HEK293T (cell line): Measurements from ENCODE around the gene ACSL3.

Source experiments
- BHLHE40 ChIP-seq: fragments of 450-650 bp; IDR thresholded peaks from 2 replicates; pipeline ENCODE4 v1.6.1; 2016; ENCODE audit warnings: mild to moderate bottlenecking, moderate library complexity, borderline replicate concordance
- FOXA1 ChIP-seq: fragments of 450-650 bp; IDR thresholded peaks from 2 replicates; pipeline ENCODE4 v1.6.1; 2016; ENCODE audit warnings: mild to moderate bottlenecking
- FOXM1 ChIP-seq: fragments of 450-650 bp; IDR thresholded peaks from 2 replicates; pipeline ENCODE4 v1.6.1; 2017; ENCODE audit warnings: mild to moderate bottlenecking, borderline replicate concordance
- L3MBTL2 ChIP-seq: fragments of 450-650 bp; conservative IDR thresholded peaks from 2 replicates; pipeline ENCODE4 v1.6.1; 2016; ENCODE audit warnings: mild to moderate bottlenecking
- PKNOX1 ChIP-seq: fragments of 450-650 bp; IDR thresholded peaks from 2 replicates; pipeline ENCODE4 v1.6.1; 2016
- SUZ12 ChIP-seq: fragments of 450-650 bp; IDR thresholded peaks from 2 replicates; pipeline ENCODE4 v1.6.1; 2016; ENCODE audit warnings: mild to moderate bottlenecking
- ZNF384 ChIP-seq: fragments of 450-650 bp; IDR thresholded peaks from 2 replicates; pipeline ENCODE4 v1.6.1; 2016

- TF ChIP-seq SUZ12 (no peak), ZNF384 (no peak), BHLHE40 (no peak), PKNOX1 (no peak), FOXM1 (no peak), FOXA1 (no peak), L3MBTL2 (no peak)
Observed at GRCh38 chr2:222888716-222889115, 27.9 kb downstream of the ACSL3 start.
